ENCODE results near the gene FKBP11. TPM values are rescaled to one million over a fixed set of nuclear protein-coding genes. Genes with fewer than 3 reads are reported as not detected.

The FKBP11 gene
- total RNA-seq, 6 experiments from 2014 or later, result 59.2 to 117 (median 70.8) TPM

DNA sequence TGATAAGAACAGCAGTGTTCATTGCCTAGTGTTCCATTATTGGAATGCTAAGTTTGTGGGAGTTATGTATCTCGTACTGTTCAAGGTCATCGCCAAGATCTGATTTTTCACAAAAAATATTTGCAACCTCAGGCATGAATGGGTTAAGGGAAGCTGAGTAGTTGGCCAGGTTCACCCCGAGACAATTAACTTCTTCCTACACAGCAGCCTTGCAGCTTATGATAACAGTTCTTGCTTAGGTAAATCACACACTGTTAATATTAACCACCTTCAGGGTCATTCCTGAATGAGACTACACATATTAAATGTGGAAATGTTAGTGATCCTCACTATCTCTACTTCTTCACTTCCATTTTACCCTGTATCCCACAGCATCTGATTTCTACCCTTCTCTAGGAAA is 18.0 kb downstream of the FKBP11 start:
- Mint-ChIP-seq H3K27ac (no peak overlapping the region), H3K27me3 (ENCODE audit: insufficient read depth) (peaks cover 7% of the 10 kb centered on the region; the same call in 1 of the 2 replicates), H3K9me3 (no peaks in the 10 kb centered on the region), H3K4me3 (no peak overlapping the region), H3K4me1 (ENCODE audit: low read depth) (peaks cover 14% of the 10 kb centered on the region), H3K36me3 (ENCODE audit: low read depth) (no peaks in the 10 kb centered on the region)
- no peak for DNase-seq
- no peak for TF ChIP-seq CTCF (IDR thresholded peaks at IDR 0.05)

DNA sequence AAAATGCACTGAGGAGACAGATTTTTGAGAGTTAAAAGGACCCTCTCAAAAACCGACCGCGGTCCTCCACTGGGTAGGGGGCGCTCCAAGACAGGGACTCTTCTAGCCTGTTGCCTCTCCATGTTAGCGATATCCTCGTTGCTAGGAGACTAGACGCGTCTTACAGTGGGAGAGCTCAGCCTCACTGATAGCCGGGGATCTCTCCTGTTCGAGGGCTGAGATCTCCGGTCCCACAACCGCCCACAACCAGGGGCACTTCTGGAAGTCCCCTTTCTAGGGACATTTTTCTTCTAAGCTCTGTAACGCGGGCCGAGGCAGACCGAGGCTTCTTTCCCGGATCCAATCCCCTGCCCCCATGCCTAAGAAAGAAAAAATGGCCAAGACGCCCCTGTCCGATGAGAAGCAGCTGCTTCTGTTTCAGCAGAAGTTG is 21.3 kb downstream of the FKBP11 start:
- TF ChIP-seq CTCF (IDR thresholded peaks at IDR 0.05), result peak; percentile 76
- H3K27ac Mint-ChIP-seq, result peak overlapping the region; percentile 53; the same call in 1 of the 2 replicates
- no peaks in the 10 kb centered on the region for H3K36me3 Mint-ChIP-seq (ENCODE audit: low read depth)
- H3K9me3 Mint-ChIP-seq, result no peaks in the 10 kb centered on the region
- H3K4me3 Mint-ChIP-seq, result peak overlapping the region; percentile 84
- H3K27me3 Mint-ChIP-seq (ENCODE audit: insufficient read depth), result peaks cover 7% of the 10 kb centered on the region; the same call in 1 of the 2 replicates
- peaks cover 14% of the 10 kb centered on the region for H3K4me1 Mint-ChIP-seq (ENCODE audit: low read depth)
- peak; percentile 75 for DNase-seq

DNA sequence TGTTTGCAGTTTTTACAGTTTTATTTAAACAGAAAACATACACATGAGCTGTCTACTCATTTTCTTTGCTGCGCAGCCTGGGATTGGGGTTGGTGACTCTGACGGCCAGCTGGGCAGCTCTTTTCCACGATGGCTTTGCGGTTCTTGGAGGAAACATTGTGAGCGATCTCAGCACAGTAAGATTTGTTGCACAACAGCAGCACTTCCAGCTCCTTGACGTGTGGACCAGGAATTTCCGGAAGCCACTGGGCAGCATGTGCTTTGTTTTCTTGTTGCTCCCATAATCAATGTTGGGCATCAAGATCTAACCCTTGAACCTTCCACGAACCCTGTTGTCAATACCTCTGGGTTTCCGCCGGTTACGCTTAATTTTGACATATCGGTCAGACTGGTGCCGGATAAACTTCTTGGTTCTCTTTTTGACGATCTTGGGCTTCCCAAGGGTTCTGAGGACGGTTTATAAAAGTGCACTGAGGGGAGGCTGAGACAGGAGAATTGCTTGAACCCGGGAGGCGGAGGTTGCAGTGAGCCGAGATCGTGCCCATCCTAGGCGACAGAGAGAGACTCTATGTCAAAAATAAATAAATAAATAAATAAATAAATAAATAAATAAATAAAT is 21.8 kb downstream of the FKBP11 start:
- no peak for TF ChIP-seq CTCF (IDR thresholded peaks at IDR 0.05)
- Mint-ChIP-seq H3K4me1 (ENCODE audit: low read depth) (peaks cover 14% of the 10 kb centered on the region), H3K36me3 (ENCODE audit: low read depth) (no peaks in the 10 kb centered on the region), H3K27ac (peak overlapping the region; percentile 67; the same call in 1 of the 2 replicates), H3K4me3 (peak overlapping the region; percentile 80; the same call in 1 of the 2 replicates), H3K9me3 (no peaks in the 10 kb centered on the region), H3K27me3 (ENCODE audit: insufficient read depth) (peaks cover 8% of the 10 kb centered on the region)
- DNase-seq, result no peak

- Mint-ChIP-seq H3K4me1 (ENCODE audit: low read depth) (peaks cover 14% of the 10 kb centered on the region), H3K4me3 (no peak overlapping the region), H3K36me3 (ENCODE audit: low read depth) (no peaks in the 10 kb centered on the region), H3K27me3 (ENCODE audit: insufficient read depth) (peaks cover 15% of the 10 kb centered on the region), H3K27ac (no peak overlapping the region), H3K9me3 (no peaks in the 10 kb centered on the region)
- no peak for TF ChIP-seq CTCF (IDR thresholded peaks at IDR 0.05)
- DNase-seq, result no peak
Observed at GRCh38 chr12:48901278-48901677, 24.0 kb downstream of the FKBP11 start.

GRCh38 chr12:48899651-48900050 is 25.6 kb downstream of the FKBP11 start:
- no peaks in the 10 kb centered on the region for H3K36me3 Mint-ChIP-seq (ENCODE audit: low read depth)
- no peak for TF ChIP-seq CTCF (IDR thresholded peaks at IDR 0.05)
- peaks cover 15% of the 10 kb centered on the region for H3K27me3 Mint-ChIP-seq (ENCODE audit: insufficient read depth)
- H3K27ac Mint-ChIP-seq, result no peak overlapping the region
- H3K9me3 Mint-ChIP-seq, result no peaks in the 10 kb centered on the region
- no peak overlapping the region for H3K4me3 Mint-ChIP-seq
- peaks cover 14% of the 10 kb centered on the region for H3K4me1 Mint-ChIP-seq (ENCODE audit: low read depth)
- DNase-seq, result no peak

Data from HFFc6 (cell line).